Endothelial cell of umbilical vein (primary cell): ENCODE results near the gene NR0B1. TPM values are rescaled to one million over a fixed set of nuclear protein-coding genes. Genes with fewer than 3 reads are reported as not detected.

ENCODE experiments used
- BruUV-seq: library from RNA; stranded (reverse); fragments of 400-500 nt; replicated peaks from 2 replicates; lab custom pipeline; 2021; lab: Mats Ljungman, UMichigan
- CTCF ChIA-PET: fragments of 300-600, 350-600 bp; sonication (Branson Sonifier 250); formaldehyde crosslinking; loops from one replicate; lab custom pipeline; 2021; ENCODE audit warnings: antibody characterized with exemption, inconsistent platforms; lab: Charles Lee
- POLR2A ChIA-PET: fragments of 300-600, 350-600 bp; sonication (Branson Sonifier 250); formaldehyde crosslinking; loops from one replicate; lab custom pipeline; 2021; ENCODE audit warnings: antibody characterized with exemption, inconsistent platforms; lab: Charles Lee
- DNase-seq: peaks from one replicate; pipeline ENCODE4 v3.0.0-alpha.2; 2011; ENCODE audit warnings: low read depth, low spot score
- FAIRE-seq: peaks from 2 replicates; lab custom pipeline; 2011; peaks lifted over from hg19 to GRCh38; lab: Jason Lieb, UNC
- H2AFZ ChIP-seq: 2 replicates; pipeline ENCODE4 v1.6.0; 2012; ENCODE audit warnings: low read depth, low read length, control low read depth, inconsistent platforms
- H3K27ac ChIP-seq: 2 replicates; pipeline ENCODE4 v1.5.1; 2011; ENCODE audit warnings: low read depth, mild to moderate bottlenecking, control low read depth, low read length, moderate library complexity; ENCODE audit not compliant: insufficient read depth
- H3K27me3 ChIP-seq, 2 experiments: 2 replicates each; pipeline versions ENCODE4 v1.6.0 to v1.6.1; 2011; ENCODE audit warnings: low read length in 2 of 2, mixed read lengths in 1 of 2; ENCODE audit not compliant: control insufficient read depth in 2 of 2, insufficient read depth in 2 of 2
- H3K36me3 ChIP-seq, 2 experiments: 2 replicates in 1 of 2; 3 replicates in 1 of 2; pipeline ENCODE4 v1.5.1; 2011; ENCODE audit warnings: low read length in 2 of 2, mild to moderate bottlenecking in 1 of 2, moderate library complexity in 1 of 2; ENCODE audit not compliant: control insufficient read depth in 2 of 2, insufficient read depth in 2 of 2; ENCODE audit errors: extremely low read depth in 1 of 2
- H3K4me1 ChIP-seq: 3 replicates; pipeline ENCODE4 v1.5.1; 2011; ENCODE audit warnings: mild to moderate bottlenecking, low read length; ENCODE audit not compliant: control insufficient read depth, insufficient read depth; ENCODE audit errors: extremely low read depth
- H3K4me2 ChIP-seq: 2 replicates; pipeline ENCODE4 v1.6.1; 2011; ENCODE audit warnings: low read length, control low read depth, mixed read lengths; ENCODE audit not compliant: insufficient read depth
- H3K4me3 ChIP-seq, 3 experiments: fragments of 200-600 bp in 1 of 3; sonication (generic), shearing (Covaris generic) in 1 of 3; replicated peaks in 1 of 3; 2 replicates each; pipeline ENCODE4 v1.5.1; 2011 to 2016; ENCODE audit warnings: control low read depth in 3 of 3, low read length in 3 of 3, mild to moderate bottlenecking in 2 of 3, inconsistent platforms in 1 of 3, low read depth in 1 of 3, moderate library complexity in 1 of 3; ENCODE audit not compliant: insufficient read depth in 1 of 3
- H3K79me2 ChIP-seq: 2 replicates; pipeline ENCODE4 v1.6.0; 2012; ENCODE audit warnings: low read length, inconsistent platforms; ENCODE audit not compliant: control insufficient read depth, insufficient read depth
- H3K9ac ChIP-seq: replicated peaks from 2 replicates; pipeline ENCODE3; 2011; ENCODE audit warnings: low read length, control low read depth; ENCODE audit not compliant: insufficient read depth; ENCODE audit errors: extremely low read depth
- H3K9me1 ChIP-seq: replicated peaks from 3 replicates; pipeline ENCODE4 v1.6.0; 2011; ENCODE audit warnings: mild to moderate bottlenecking, low read length; ENCODE audit not compliant: control insufficient read depth, insufficient read depth; ENCODE audit errors: extremely low read depth
- H3K9me3 ChIP-seq: replicated peaks from 2 replicates; pipeline ENCODE4 v1.5.1; 2012; ENCODE audit warnings: low read length, inconsistent platforms; ENCODE audit not compliant: control insufficient read depth, insufficient read depth
- H4K20me1 ChIP-seq: replicated peaks from 2 replicates; pipeline ENCODE3; 2011; ENCODE audit warnings: mild to moderate bottlenecking, low read length; ENCODE audit not compliant: control insufficient read depth, insufficient read depth; ENCODE audit errors: extremely low read depth
- EZH2 ChIP-seq: IDR thresholded peaks from 2 replicates; pipeline ENCODE4 v1.6.1; 2012; ENCODE audit warnings: borderline replicate concordance, low read depth, mild to moderate bottlenecking, moderate library complexity, low read length, inconsistent platforms; ENCODE audit not compliant: severe bottlenecking
- FOS ChIP-seq: IDR thresholded peaks from 2 replicates; pipeline ENCODE4 v1.6.1; 2011; ENCODE audit warnings: mild to moderate bottlenecking, low read length, moderate library complexity, borderline replicate concordance; ENCODE audit not compliant: insufficient read depth
- GATA2 ChIP-seq: IDR thresholded peaks from 2 replicates; pipeline ENCODE4 v1.7.0; 2011; ENCODE audit warnings: low read depth, mild to moderate bottlenecking, moderate library complexity, mixed read lengths, low read length; ENCODE audit not compliant: insufficient read length, insufficient read depth
- JUN ChIP-seq: IDR thresholded peaks from 2 replicates; pipeline ENCODE4 v1.6.1; 2011; ENCODE audit warnings: borderline replicate concordance, low read depth; ENCODE audit not compliant: insufficient read length, insufficient read depth
- MYC ChIP-seq: IDR thresholded peaks from one replicate; pipeline ENCODE4 v1.6.1; 2011; ENCODE audit warnings: mild to moderate bottlenecking, low read depth, low read length
- POLR2A ChIP-seq: IDR thresholded peaks from 2 replicates; pipeline ENCODE4 v1.6.1; 2012; ENCODE audit warnings: low read depth, mild to moderate bottlenecking, control low read depth, low read length
- POLR2AphosphoS5 ChIP-seq: IDR thresholded peaks from 2 replicates; pipeline ENCODE4 v1.6.1; 2012; ENCODE audit warnings: low read depth, mild to moderate bottlenecking, control low read depth, low read length, moderate library complexity; ENCODE audit not compliant: insufficient read depth
- dilution Hi-C: fragments of 300-500 bp; cut with MboI; formaldehyde crosslinking; loops from one replicate; pipeline ENCODE4 v1.15.0; 2019; ENCODE audit warnings: low sequenced_read_pairs; ENCODE audit not compliant: extremely low pct_ligation_motif_present
- intact Hi-C: fragments of 100-400 bp; cut with micrococcal nuclease; formaldehyde crosslinking; loops from one replicate; pipeline ENCODE4 v1.10.0; 2022
- polyA plus RNA-seq, 4 experiments: library from polyadenylated mRNA; depleted of rRNA in 3 of 4; stranded (reverse) in 3 of 4; unstranded in 1 of 4; fragments of >200 nt; gene quantifications; 2 replicates each; pipeline versions ENCODE4 v1.2.1 to v1.2.3, GENCODE V29; 2011 to 2012; ENCODE audit warnings: missing spikeins in 1 of 4
- total RNA-seq: library from RNA; stranded (reverse); gene quantifications from 2 replicates; pipeline ENCODE4 v1.2.3, GENCODE V29; 2021
- TF ChIP-seq, protein P1 (sequence below), 2 donors: IDR thresholded peaks; 1 replicate in 1 of 2; 2 replicates in 1 of 2; pipeline ENCODE4 v1.5.1; 2011; ENCODE audit warnings: low read length in 2 of 2, mild to moderate bottlenecking in 2 of 2, moderate library complexity in 2 of 2, control low read depth in 1 of 2, inconsistent platforms in 1 of 2, low read depth in 1 of 2; ENCODE audit not compliant: insufficient read depth in 1 of 2; ENCODE audit errors: extremely low read depth in 1 of 2
- TF ChIP-seq, protein P2 (sequence below): IDR thresholded peaks from 2 replicates; pipeline ENCODE4 v1.6.1; 2011; ENCODE audit not compliant: insufficient read depth, insufficient read length

The NR0B1 gene
- total and polyA plus RNA-seq, 2 donors (not counting 3 experiments of a cell fraction or from before 2014, with no cell fraction given): not detected

DNA sequence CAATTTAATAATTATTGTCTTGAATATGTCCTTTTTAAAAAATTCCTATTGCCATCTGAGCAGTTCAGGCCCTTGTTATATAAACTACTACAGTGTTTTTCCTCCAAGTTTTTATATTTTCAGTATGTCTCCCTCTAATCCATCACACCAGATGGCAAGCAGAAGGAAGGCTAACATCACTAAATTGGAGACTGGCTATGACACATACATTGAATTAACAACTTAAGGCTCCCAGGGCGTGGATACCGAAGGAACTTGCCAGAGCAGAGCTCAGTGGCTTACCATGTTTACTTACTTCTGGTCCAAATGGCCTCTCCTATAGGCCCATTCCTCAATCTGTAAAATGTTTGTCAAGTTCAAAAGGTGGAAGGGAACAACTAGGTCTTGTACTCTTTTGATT, 49.3 kb downstream of the NR0B1 start:
- TF ChIP-seq GATA2: no peak
- no peak for TF ChIP-seq POLR2AphosphoS5
- TF ChIP-seq FOS: no peak
- TF ChIP-seq, protein P1, sequence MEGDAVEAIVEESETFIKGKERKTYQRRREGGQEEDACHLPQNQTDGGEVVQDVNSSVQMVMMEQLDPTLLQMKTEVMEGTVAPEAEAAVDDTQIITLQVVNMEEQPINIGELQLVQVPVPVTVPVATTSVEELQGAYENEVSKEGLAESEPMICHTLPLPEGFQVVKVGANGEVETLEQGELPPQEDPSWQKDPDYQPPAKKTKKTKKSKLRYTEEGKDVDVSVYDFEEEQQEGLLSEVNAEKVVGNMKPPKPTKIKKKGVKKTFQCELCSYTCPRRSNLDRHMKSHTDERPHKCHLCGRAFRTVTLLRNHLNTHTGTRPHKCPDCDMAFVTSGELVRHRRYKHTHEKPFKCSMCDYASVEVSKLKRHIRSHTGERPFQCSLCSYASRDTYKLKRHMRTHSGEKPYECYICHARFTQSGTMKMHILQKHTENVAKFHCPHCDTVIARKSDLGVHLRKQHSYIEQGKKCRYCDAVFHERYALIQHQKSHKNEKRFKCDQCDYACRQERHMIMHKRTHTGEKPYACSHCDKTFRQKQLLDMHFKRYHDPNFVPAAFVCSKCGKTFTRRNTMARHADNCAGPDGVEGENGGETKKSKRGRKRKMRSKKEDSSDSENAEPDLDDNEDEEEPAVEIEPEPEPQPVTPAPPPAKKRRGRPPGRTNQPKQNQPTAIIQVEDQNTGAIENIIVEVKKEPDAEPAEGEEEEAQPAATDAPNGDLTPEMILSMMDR (IDR thresholded peaks at IDR 0.05; ENCODE audit: extremely low read depth in 1 of 2, insufficient read depth in 1 of 2, low read depth in 1 of 2, low read length in 2 of 2): no peak
- TF ChIP-seq EZH2: no peak
- TF ChIP-seq, protein P2, sequence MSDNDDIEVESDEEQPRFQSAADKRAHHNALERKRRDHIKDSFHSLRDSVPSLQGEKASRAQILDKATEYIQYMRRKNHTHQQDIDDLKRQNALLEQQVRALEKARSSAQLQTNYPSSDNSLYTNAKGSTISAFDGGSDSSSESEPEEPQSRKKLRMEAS: no peak
- no peak for TF ChIP-seq POLR2A
- TF ChIP-seq MYC: no peak
- no peak for TF ChIP-seq JUN
- ChIA-PET POLR2A (no interaction called here), CTCF (no interaction called here)
- no peaks in the 10 kb centered on the region for H3K79me2 ChIP-seq
- H3K9me3 ChIP-seq: no peaks in the 10 kb centered on the region
- DNase-seq (no peak), FAIRE-seq (no peak)
- no peak overlapping the region for H3K4me3 ChIP-seq
- no peak overlapping the region for H3K27ac ChIP-seq
- H3K4me2 ChIP-seq: no peak overlapping the region
- no peaks in the 10 kb centered on the region for H3K4me1 ChIP-seq
- H3K9ac ChIP-seq: no peak overlapping the region
- no peaks in the 10 kb centered on the region for H4K20me1 ChIP-seq
- no peak overlapping the region for H2AFZ ChIP-seq
- intact Hi-C loops (no loop called here), dilution Hi-C loops (no loop called here)
- no peaks in the 10 kb centered on the region for H3K27me3 ChIP-seq
- H3K9me1 ChIP-seq: no peaks in the 10 kb centered on the region
- BruUV-seq: no TSS peak
- no peaks in the 10 kb centered on the region for H3K36me3 ChIP-seq

Other genes with a start within 250 kb of the NR0B1 start
- not detected in 2 replicates for gene MAGEB2, start 93.8 kb downstream of the NR0B1 start, total RNA-seq
- not detected in 2 replicates for gene MAGEB2, start 93.8 kb downstream of the NR0B1 start, polyA plus RNA-seq
- gene MAGEB3, start 78.7 kb downstream of the NR0B1 start, total RNA-seq: not detected in 2 replicates
- gene MAGEB3, start 78.7 kb downstream of the NR0B1 start, polyA plus RNA-seq: not detected in 2 replicates
- gene MAGEB4, start 67.4 kb downstream of the NR0B1 start, total RNA-seq: not detected in 2 replicates
- gene MAGEB4, start 67.4 kb downstream of the NR0B1 start, polyA plus RNA-seq: not detected in 2 replicates
- not detected in 2 replicates for gene MAGEB1, start 62.2 kb downstream of the NR0B1 start, total RNA-seq
- not detected in 2 replicates for gene MAGEB1, start 62.2 kb downstream of the NR0B1 start, polyA plus RNA-seq